Lower leg skin (tissue), 4 donors: ENCODE measurements around the gene FOXK1. TPM values are rescaled to one million over a fixed set of nuclear protein-coding genes. Genes with fewer than 3 reads are reported as not detected.

Experiments
- DNase-seq, 2 donors: peaks; one replicate each; pipeline ENCODE4 v3.0.0-alpha.2; 2019; ENCODE audit warnings: low spot score in 2 of 2
- H3K4me3 ChIP-seq: fragments of 200-600 bp; sonication (generic); 2 replicates; pipeline ENCODE4 v1.5.1; 2017; ENCODE audit warnings: mild to moderate bottlenecking, low read depth; ENCODE audit not compliant: poor library complexity, severe bottlenecking
- CTCF ChIP-seq, 3 donors: fragments of 450-650 bp; IDR thresholded peaks; one replicate each; pipeline ENCODE4 v1.5.1; 2016; ENCODE audit warnings: antibody characterized with exemption in 3 of 3, mild to moderate bottlenecking in 3 of 3, moderate library complexity in 2 of 3
- POLR2A ChIP-seq, 2 donors: fragments of 450-650 bp; IDR thresholded peaks; one replicate each; pipeline ENCODE4 v1.6.1; 2016 to 2017; ENCODE audit warnings: antibody characterized with exemption in 2 of 2, mild to moderate bottlenecking in 1 of 2, moderate library complexity in 1 of 2
- WGBS, 2 donors: methylation state at CpG; one replicate each; pipeline ENCODE4 v1.1.5; 2018; 5-methylcytosine and 5-hydroxymethylcytosine counted together
- intact Hi-C: fragments of 100-400 bp; cut with DNase I; formaldehyde crosslinking; loops from one replicate; pipeline ENCODE4 v1.15.0; 2023; ENCODE audit warnings: low total_unique reads
- total RNA-seq, 4 donors: library from RNA; depleted of rRNA; stranded (reverse); fragments of >200 nt; gene quantifications; one replicate each; pipeline ENCODE4 v1.1.0, GENCODE V29; 2016

Gene FOXK1
- total RNA-seq, 4 donors from 2014 or later: 22.0 to 41.3 (median 30.3) TPM

- no peak overlapping the region for H3K4me3 ChIP-seq
- no peak for TF ChIP-seq POLR2A (IDR thresholded peaks at IDR 0.05)
- TF ChIP-seq CTCF (IDR thresholded peaks at IDR 0.05): no peak
- intact Hi-C loops: loop anchor here (10.0 kb wide), 1 partner anchor 77 kb away; the partner anchor contains the start of gene RADIL
- DNase-seq: no peak
- 54 to 72% methylated on average over 5 of the region's 5 CpGs for WGBS, 2 donors
These were observed 125.9 kb downstream of the FOXK1 start for GRCh38 chr7:4808026-4808425.

GRCh38 chr7:4808565-4808964 lies 126.5 kb downstream of the FOXK1 start:
- no peak overlapping the region for H3K4me3 ChIP-seq
- intact Hi-C loops: loop anchor here (10.0 kb wide), 1 partner anchor 76 kb away; the partner anchor contains the start of gene RADIL
- no peak for TF ChIP-seq CTCF (IDR thresholded peaks at IDR 0.05)
- TF ChIP-seq POLR2A (IDR thresholded peaks at IDR 0.05): no peak
- no peak for DNase-seq
- WGBS, 2 donors: 87 to 88% methylated on average over 37 of the region's 37 CpGs

GRCh38 chr7:4809091-4809591 lies 127.0 kb downstream of the FOXK1 start:
- intact Hi-C loops: loop anchor here (10.0 kb wide), 1 partner anchor 76 kb away; the partner anchor contains the start of gene RADIL
- WGBS, 2 donors: 75 to 79% methylated on average over 24 to 35 of the region's 38 CpGs
- TF ChIP-seq CTCF (IDR thresholded peaks at IDR 0.05) (no peak), POLR2A (IDR thresholded peaks at IDR 0.05) (no peak)
- H3K4me3 ChIP-seq: no peak overlapping the region
- no peak for DNase-seq

- no peak for DNase-seq
- WGBS, 2 donors: 81 to 84% methylated on average over 14 of the region's 14 CpGs
- TF ChIP-seq POLR2A (IDR thresholded peaks at IDR 0.05) (no peak), CTCF (IDR thresholded peaks at IDR 0.05) (no peak)
- intact Hi-C loops: loop anchor here (10.0 kb wide), 1 partner anchor 75 kb away; the partner anchor contains the start of gene RADIL
- no peak overlapping the region for H3K4me3 ChIP-seq
These were observed 127.6 kb downstream of the FOXK1 start for GRCh38 chr7:4809666-4810065.

- intact Hi-C loops: no loop called here
- 53 to 74% methylated on average over 14 of the region's 14 CpGs for WGBS, 2 donors
These were observed 132.3 kb downstream of the FOXK1 start for GRCh38 chr7:4814433-4814832.

More at GRCh38 chr7:4814433-4814832, 132.3 kb downstream of the FOXK1 start:
- TF ChIP-seq POLR2A (IDR thresholded peaks at IDR 0.05): no peak
- TF ChIP-seq CTCF (IDR thresholded peaks at IDR 0.05): no peak
- no peak for DNase-seq
- H3K4me3 ChIP-seq: no peak overlapping the region
